HepG2 (cell line): ENCODE results near the gene LDAH. TPM values are rescaled to one million over a fixed set of nuclear protein-coding genes. Genes with fewer than 3 reads are reported as not detected.
A peak's percentile ranks its signal among the peaks of the same experiment; 100 is the strongest.

Experiments
- ARID4A ChIP-seq: sonication (generic); formaldehyde crosslinking; IDR thresholded peaks from 2 replicates; pipeline ENCODE4 v1.5.0; 2020; ENCODE audit warnings: mild to moderate bottlenecking, missing genetic modification reagents, borderline replicate concordance
- CAMTA2 ChIP-seq: sonication (generic); formaldehyde crosslinking; IDR thresholded peaks from 2 replicates; pipeline ENCODE4 v1.4.0; 2020; ENCODE audit warnings: mild to moderate bottlenecking, missing genetic modification reagents, borderline replicate concordance
- CSRNP1 ChIP-seq: sonication (generic); formaldehyde crosslinking; IDR thresholded peaks from 2 replicates; pipeline ENCODE4 v1.8.1; 2023; ENCODE audit warnings: mild to moderate bottlenecking, missing genetic modification reagents
- FOXJ3 ChIP-seq: sonication (generic); formaldehyde crosslinking; IDR thresholded peaks from 2 replicates; pipeline ENCODE4 v1.4.0; 2020; ENCODE audit warnings: missing genetic modification reagents, mild to moderate bottlenecking, borderline replicate concordance
- GFI1 ChIP-seq: sonication (generic); formaldehyde crosslinking; IDR thresholded peaks from 2 replicates; pipeline ENCODE4 v1.5.0; 2020; ENCODE audit warnings: missing genetic modification reagents, mild to moderate bottlenecking, borderline replicate concordance
- MAZ ChIP-seq, 2 experiments: sonication (generic) in 1 of 2; formaldehyde crosslinking in 1 of 2; IDR thresholded peaks; 2 replicates each; pipeline versions ENCODE4 v1.5.0 to v1.6.1; 2012 to 2020; ENCODE audit warnings: low read depth in 2 of 2, mild to moderate bottlenecking in 2 of 2, borderline replicate concordance in 1 of 2, improper control_type of control experiment in 1 of 2, low read length in 1 of 2, missing genetic modification reagents in 1 of 2, moderate library complexity in 1 of 2
- MIER2 ChIP-seq: IDR thresholded peaks from 2 replicates; pipeline ENCODE4 v1.6.1; 2016; ENCODE audit warnings: missing biosample characterization, missing genetic modification reagents
- NCOR1 ChIP-seq: fragments of 200-600 bp; sonication (generic); IDR thresholded peaks from 2 replicates; pipeline ENCODE4 v1.7.0; 2017; ENCODE audit warnings: antibody characterized with exemption, low read length, borderline replicate concordance
- PHF21A ChIP-seq: sonication (generic); formaldehyde crosslinking; IDR thresholded peaks from 2 replicates; pipeline ENCODE4 v1.5.0; 2020; ENCODE audit warnings: mild to moderate bottlenecking, missing genetic modification reagents
- REST ChIP-seq, 2 experiments: IDR thresholded peaks; 2 replicates each; pipeline ENCODE4 v1.6.1; 2011 to 2012; ENCODE audit warnings: low read length in 2 of 2, borderline replicate concordance in 1 of 2, low read depth in 1 of 2, mild to moderate bottlenecking in 1 of 2, moderate library complexity in 1 of 2
- TAF15 ChIP-seq: fragments of 200-400 bp; formaldehyde crosslinking; IDR thresholded peaks from one replicate; pipeline ENCODE4 v1.6.1; 2018; ENCODE audit warnings: mild to moderate bottlenecking, low read depth, low read length; ENCODE audit not compliant: poor library complexity, severe bottlenecking
- TEAD2 ChIP-seq: sonication (generic); formaldehyde crosslinking; IDR thresholded peaks from 2 replicates; pipeline ENCODE4 v1.9.0; 2021; ENCODE audit warnings: missing genetic modification reagents
- ZFX ChIP-seq: sonication (generic); formaldehyde crosslinking; IDR thresholded peaks from 2 replicates; pipeline ENCODE4 v1.4.0; 2020; ENCODE audit warnings: mild to moderate bottlenecking, low read depth, missing genetic modification reagents, moderate library complexity
- ZNF12 ChIP-seq: sonication (generic); formaldehyde crosslinking; IDR thresholded peaks from 2 replicates; pipeline ENCODE4 v1.5.0; 2020; ENCODE audit warnings: missing genetic modification reagents
- ZNF143 ChIP-seq: sonication (generic); formaldehyde crosslinking; IDR thresholded peaks from 2 replicates; pipeline ENCODE4 v1.4.0; 2020; ENCODE audit warnings: missing genetic modification reagents
- ZNF3 ChIP-seq: IDR thresholded peaks from 2 replicates; pipeline ENCODE4 v1.7.0; 2017; ENCODE audit warnings: inconsistent platforms
- ZNF30 ChIP-seq: sonication (generic); formaldehyde crosslinking; IDR thresholded peaks from 2 replicates; pipeline ENCODE4 v1.5.0; 2020; ENCODE audit warnings: mild to moderate bottlenecking, missing genetic modification reagents
- ZNF629 ChIP-seq: sonication (generic); formaldehyde crosslinking; conservative IDR thresholded peaks from 2 replicates; pipeline ENCODE4 v1.5.0; 2020; ENCODE audit warnings: missing genetic modification reagents
- polyA plus RNA-seq, 8 experiments: library from polyadenylated mRNA; depleted of rRNA in 3 of 8; stranded (reverse) in 7 of 8; unstranded in 1 of 8; fragments of >200 nt; fragmentation: Illumina TruSeq in 4 of 8; extraction: Trizol in 4 of 8; gene quantifications; 2 replicates each; pipeline versions ENCODE4 v1.2.1 to v1.2.3, GENCODE V29; 2011 to 2016; ENCODE audit warnings: low read depth in 4 of 8, missing spikeins in 1 of 8, mixed read lengths in 1 of 8; ENCODE audit not compliant: insufficient read depth in 1 of 8
- total RNA-seq, 5 experiments: library from RNA; depleted of rRNA; stranded (reverse); fragments of >200 nt; fragmentation: Illumina TruSeq; extraction: Trizol; gene quantifications; 2 replicates each; pipeline ENCODE4 v1.2.3, GENCODE V29; 2016; ENCODE audit warnings: low read depth in 1 of 5

LDAH gene
- total and polyA plus RNA-seq, 2 of the 13 experiments (the other 11 are each of a cell fraction or from before 2014, with no cell fraction given) = 28.8 to 46.2 TPM

- TF ChIP-seq REST (IDR thresholded peaks at IDR 0.05; ENCODE audit: borderline replicate concordance in 1 of 2, low read depth in 1 of 2, low read length in 2 of 2) (peak in 1 of 2 experiments; percentile 63; a peak in 1 of 4 replicates), FOXJ3 (CRISPR knock-in tag) (peak; percentile 94), TAF15 (no peak), CAMTA2 (CRISPR knock-in tag) (peak; percentile 87; the same call in 1 of the 2 replicates), MIER2 (CRISPR knock-in tag) (peak; percentile 87; the same call in 1 of the 2 replicates), TEAD2 (CRISPR knock-in tag) (no peak), ZNF12 (CRISPR knock-in tag) (no peak; the same call in 1 of the 2 replicates), PHF21A (peak; percentile 96), NCOR1 (peak; percentile 98), MAZ (IDR thresholded peaks at IDR 0.05; ENCODE audit: borderline replicate concordance, low read depth, low read length) (peak; percentile 48; the same call in 1 of the 2 replicates), MAZ (CRISPR knock-in tag; IDR thresholded peaks at IDR 0.05; ENCODE audit: low read depth) (peak; percentile 76), CSRNP1 (CRISPR knock-in tag) (peak; percentile 66; the same call in 1 of the 2 replicates), ZNF629 (CRISPR knock-in tag) (peak; percentile 59; the same call in 1 of the 2 replicates), ZNF3 (CRISPR knock-in tag) (peak; percentile 83; the same call in 1 of the 2 replicates), ZFX (CRISPR knock-in tag) (peak; percentile 91), ARID4A (peak; percentile 77; the same call in 1 of the 2 replicates), GFI1 (CRISPR knock-in tag) (no peak), ZNF30 (CRISPR knock-in tag) (no peak), ZNF143 (CRISPR knock-in tag) (peak; percentile 45; the same call in 1 of the 2 replicates)
Measured at GRCh38 chr2:20676353-20677215, 146.3 kb downstream of the LDAH start (continued).
